Large intestine (tissue), 3 donors: Measurements from ENCODE around the gene FMN1. TPM values are rescaled to one million over a fixed set of nuclear protein-coding genes. Genes with fewer than 3 reads are reported as not detected.

Experiments used
- DNase-seq, 2 donors: peaks; one replicate each; pipeline versions ENCODE4 v3.0.0 to v3.0.0-alpha.2; 2013
- H3K27ac ChIP-seq: one replicate; pipeline ENCODE4 v1.5.1; 2013; ENCODE audit warnings: low read length
- H3K27me3 ChIP-seq: 2 replicates; pipeline ENCODE4 v1.6.1; 2013; ENCODE audit warnings: low read length; ENCODE audit not compliant: control insufficient read depth, insufficient read depth
- H3K36me3 ChIP-seq: 2 replicates; pipeline ENCODE4 v1.6.1; 2013; ENCODE audit warnings: low read length; ENCODE audit not compliant: control insufficient read depth, insufficient read depth
- H3K4me1 ChIP-seq: one replicate; pipeline ENCODE4 v1.6.1; 2013; ENCODE audit warnings: low read length; ENCODE audit not compliant: control insufficient read depth, insufficient read depth
- H3K4me3 ChIP-seq: one replicate; pipeline ENCODE4 v1.5.1; 2013; ENCODE audit warnings: low read length
- H3K9me3 ChIP-seq: one replicate; pipeline ENCODE4 v1.6.1; 2013; ENCODE audit warnings: mild to moderate bottlenecking, low read depth, low read length, moderate library complexity; ENCODE audit not compliant: control insufficient read depth
- WGBS: methylation state at CpG from one replicate; pipeline ENCODE4 v1.1.5; 2013; ENCODE audit warnings: low lambda C conversion rate; ENCODE audit not compliant: insufficient coverage; 5-methylcytosine and 5-hydroxymethylcytosine counted together
- polyA plus RNA-seq: library from polyadenylated mRNA; unstranded; fragments of 120-200 nt; gene quantifications from one replicate; pipeline ENCODE4 v1.2.1, GENCODE V29; 2013

The FMN1 gene
- polyA plus RNA-seq, 1 donor: 0.88 TPM

- no CpG with 5 or more reads among the region's 3 CpGs for WGBS
Measured at GRCh38 chr15:33215941-33216872, 21.7 kb upstream of the FMN1 start.

GRCh38 chr15:33211176-33211808, 16.8 kb upstream of the FMN1 start:
- Histone ChIP-seq H3K4me3 (no peak overlapping the region), H3K9me3 (no peaks in the 10 kb centered on the region), H3K36me3 (no peaks in the 10 kb centered on the region), H3K4me1 (no peaks in the 10 kb centered on the region), H3K27ac (no peak overlapping the region), H3K27me3 (no peaks in the 10 kb centered on the region)
- DNase-seq: peak; percentile 37 to 64
- WGBS: 0% methylated on average over 1 of the region's 3 CpGs

More at GRCh38 chr15:33215941-33216872, 21.7 kb upstream of the FMN1 start:
- H3K27ac ChIP-seq: no peak overlapping the region
- DNase-seq: peak in 1 of 2 donors; percentile 17
- H3K9me3 ChIP-seq: no peaks in the 10 kb centered on the region
- H3K27me3 ChIP-seq: no peaks in the 10 kb centered on the region
- no peak overlapping the region for H3K4me3 ChIP-seq
- no peaks in the 10 kb centered on the region for H3K4me1 ChIP-seq
- H3K36me3 ChIP-seq: no peaks in the 10 kb centered on the region

- H3K27ac ChIP-seq: no peak overlapping the region
- no peaks in the 10 kb centered on the region for H3K4me1 ChIP-seq
- DNase-seq: no peak
- no peaks in the 10 kb centered on the region for H3K27me3 ChIP-seq
- WGBS: no CpG with 5 or more reads among the region's 2 CpGs
- no peak overlapping the region for H3K4me3 ChIP-seq
- H3K9me3 ChIP-seq: no peaks in the 10 kb centered on the region
- no peaks in the 10 kb centered on the region for H3K36me3 ChIP-seq
Measured at GRCh38 chr15:33209575-33210481, 15.3 kb upstream of the FMN1 start.

- WGBS: 36% methylated on average over 2 of the region's 4 CpGs
Measured at GRCh38 chr15:33207646-33208045, 13.1 kb upstream of the FMN1 start.

GRCh38 chr15:33206366-33206765, 11.9 kb upstream of the FMN1 start:
- Histone ChIP-seq H3K27ac (no peak overlapping the region), H3K4me3 (no peak overlapping the region), H3K27me3 (no peaks in the 10 kb centered on the region), H3K4me1 (no peaks in the 10 kb centered on the region), H3K36me3 (no peaks in the 10 kb centered on the region), H3K9me3 (no peaks in the 10 kb centered on the region)
- WGBS: 60% methylated on average over 1 of the region's 3 CpGs
- DNase-seq: no peak

More at GRCh38 chr15:33207646-33208045, 13.1 kb upstream of the FMN1 start:
- Histone ChIP-seq H3K4me3 (no peak overlapping the region), H3K4me1 (no peaks in the 10 kb centered on the region), H3K9me3 (no peaks in the 10 kb centered on the region), H3K27ac (no peak overlapping the region), H3K36me3 (no peaks in the 10 kb centered on the region), H3K27me3 (no peaks in the 10 kb centered on the region)
- DNase-seq: no peak

GRCh38 chr15:33204926-33205325, 10.4 kb upstream of the FMN1 start:
- no peak for DNase-seq
- Histone ChIP-seq H3K27me3 (no peaks in the 10 kb centered on the region), H3K9me3 (no peaks in the 10 kb centered on the region), H3K27ac (no peak overlapping the region), H3K4me3 (no peak overlapping the region), H3K36me3 (no peaks in the 10 kb centered on the region), H3K4me1 (no peaks in the 10 kb centered on the region)
- 80% methylated on average over 1 of the region's 3 CpGs for WGBS

- no peak overlapping the region for H3K4me3 ChIP-seq
- DNase-seq: no peak
- no peak overlapping the region for H3K27ac ChIP-seq
- H3K27me3 ChIP-seq: no peaks in the 10 kb centered on the region
- no peaks in the 10 kb centered on the region for H3K36me3 ChIP-seq
- H3K4me1 ChIP-seq: no peaks in the 10 kb centered on the region
- no peaks in the 10 kb centered on the region for H3K9me3 ChIP-seq
Measured at GRCh38 chr15:33204087-33204486, 9.6 kb upstream of the FMN1 start.

- Histone ChIP-seq H3K9me3 (no peaks in the 10 kb centered on the region), H3K36me3 (no peaks in the 10 kb centered on the region), H3K4me3 (no peak overlapping the region), H3K27me3 (no peaks in the 10 kb centered on the region), H3K4me1 (no peaks in the 10 kb centered on the region), H3K27ac (peak overlapping the region; percentile 46)
- peak; percentile 27 to 73 for DNase-seq
- 80% methylated on average over 1 of the region's 9 CpGs for WGBS
Measured at GRCh38 chr15:33201491-33202231, 7.1 kb upstream of the FMN1 start.

GRCh38 chr15:33200903-33201302, 6.4 kb upstream of the FMN1 start:
- H3K4me3 ChIP-seq: no peak overlapping the region
- WGBS: no CpG with 5 or more reads among the region's 7 CpGs
- no peaks in the 10 kb centered on the region for H3K27me3 ChIP-seq
- DNase-seq: no peak
- H3K36me3 ChIP-seq: no peaks in the 10 kb centered on the region
- H3K27ac ChIP-seq: no peak overlapping the region
- H3K4me1 ChIP-seq: no peaks in the 10 kb centered on the region
- no peaks in the 10 kb centered on the region for H3K9me3 ChIP-seq
